Thyroid gland (tissue), 4 donors: ENCODE results near the gene RAD1. TPM values are rescaled to one million over a fixed set of nuclear protein-coding genes. Genes with fewer than 3 reads are reported as not detected.

Experiments
- DNase-seq, 2 donors: peaks; one replicate each; pipeline ENCODE4 v3.0.0-alpha.2; 2019
- H3K27ac ChIP-seq, 3 donors: fragments of 200-600 bp; sonication (generic); 1 replicate in 2 of 3; 2 replicates in 1 of 3; pipeline ENCODE4 v1.5.1; 2016 to 2019; ENCODE audit warnings: mild to moderate bottlenecking in 1 of 3, moderate library complexity in 1 of 3
- H3K27me3 ChIP-seq: fragments of 200-600 bp; sonication (generic); one replicate; pipeline ENCODE4 v1.5.1; 2019
- H3K36me3 ChIP-seq, 2 donors: fragments of 200-600 bp; sonication (generic); one replicate each; pipeline ENCODE4 v1.5.1; 2016 to 2019
- H3K4me1 ChIP-seq, 2 donors: fragments of 200-600 bp; sonication (generic); one replicate each; pipeline ENCODE4 v1.5.1; 2017 to 2019
- H3K4me3 ChIP-seq, 3 donors: fragments of 200-600 bp; sonication (generic); replicated peaks in 1 of 3; 1 replicate in 2 of 3; 2 replicates in 1 of 3; pipeline ENCODE4 v1.5.1; 2016; ENCODE audit warnings: mild to moderate bottlenecking in 1 of 3
- H3K9me3 ChIP-seq: fragments of 200-600 bp; sonication (generic); one replicate; pipeline ENCODE4 v1.5.1; 2017
- POLR2A ChIP-seq, 2 donors: fragments of 450-650 bp; IDR thresholded peaks; one replicate each; pipeline ENCODE4 v1.6.1; 2017; ENCODE audit warnings: antibody characterized with exemption in 2 of 2, mild to moderate bottlenecking in 2 of 2, moderate library complexity in 1 of 2
- WGBS, 2 donors: methylation state at CpG; one replicate each; pipeline ENCODE4 v1.1.5; 2017; 5-methylcytosine and 5-hydroxymethylcytosine counted together
- intact Hi-C: fragments of 100-400 bp; cut with DNase I; formaldehyde crosslinking; loops from one replicate; pipeline ENCODE4 v1.15.1; 2023
- total RNA-seq, 4 donors: library from RNA; depleted of rRNA; stranded (reverse); fragments of >200 nt; gene quantifications; one replicate each; pipeline ENCODE4 v1.2.3, GENCODE V29; 2016
- TF ChIP-seq, protein P1 (sequence below), 6 experiments: fragments of 200-600 bp in 3 of 6; fragments of 450-650 bp in 3 of 6; sonication (generic) in 3 of 6; IDR thresholded peaks; one replicate each; pipeline ENCODE4 v1.5.1; 2016 to 2019; ENCODE audit warnings: antibody characterized with exemption in 6 of 6, mild to moderate bottlenecking in 2 of 6, inconsistent platforms in 1 of 6, moderate library complexity in 1 of 6

The RAD1 gene
- total RNA-seq, 4 donors from 2014 or later, result 31.1 to 40.7 (median 37.5) TPM

DNA sequence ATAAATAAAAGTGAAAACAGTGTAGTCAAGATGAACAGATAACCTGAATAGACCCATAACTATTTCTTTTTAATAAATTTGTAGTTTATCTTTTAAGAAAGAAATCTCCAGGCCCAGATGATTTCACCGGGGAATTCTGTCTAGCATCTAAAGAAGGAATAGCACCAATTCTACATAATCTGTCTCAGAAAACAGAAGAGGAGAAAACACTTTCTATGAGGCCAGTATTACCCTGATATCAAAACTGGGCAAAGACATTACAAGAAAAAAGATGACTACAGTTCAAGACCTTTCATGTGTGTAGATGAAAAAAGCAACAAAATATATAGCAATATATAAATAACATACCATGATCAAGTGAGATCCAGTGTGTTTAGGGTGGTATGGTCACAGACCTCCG is 44.9 kb downstream of the RAD1 start:
- Histone ChIP-seq H3K4me1 (no peaks in the 10 kb centered on the region), H3K4me3 (no peak overlapping the region), H3K9me3 (no peaks in the 10 kb centered on the region), H3K36me3 (no peaks in the 10 kb centered on the region), H3K27ac (no peak overlapping the region), H3K27me3 (no peaks in the 10 kb centered on the region)
- intact Hi-C loops, result no loop called here
- WGBS, 2 donors, result 95% methylated on average over 2 of the region's 2 CpGs
- no peak for DNase-seq
- TF ChIP-seq, protein P1, sequence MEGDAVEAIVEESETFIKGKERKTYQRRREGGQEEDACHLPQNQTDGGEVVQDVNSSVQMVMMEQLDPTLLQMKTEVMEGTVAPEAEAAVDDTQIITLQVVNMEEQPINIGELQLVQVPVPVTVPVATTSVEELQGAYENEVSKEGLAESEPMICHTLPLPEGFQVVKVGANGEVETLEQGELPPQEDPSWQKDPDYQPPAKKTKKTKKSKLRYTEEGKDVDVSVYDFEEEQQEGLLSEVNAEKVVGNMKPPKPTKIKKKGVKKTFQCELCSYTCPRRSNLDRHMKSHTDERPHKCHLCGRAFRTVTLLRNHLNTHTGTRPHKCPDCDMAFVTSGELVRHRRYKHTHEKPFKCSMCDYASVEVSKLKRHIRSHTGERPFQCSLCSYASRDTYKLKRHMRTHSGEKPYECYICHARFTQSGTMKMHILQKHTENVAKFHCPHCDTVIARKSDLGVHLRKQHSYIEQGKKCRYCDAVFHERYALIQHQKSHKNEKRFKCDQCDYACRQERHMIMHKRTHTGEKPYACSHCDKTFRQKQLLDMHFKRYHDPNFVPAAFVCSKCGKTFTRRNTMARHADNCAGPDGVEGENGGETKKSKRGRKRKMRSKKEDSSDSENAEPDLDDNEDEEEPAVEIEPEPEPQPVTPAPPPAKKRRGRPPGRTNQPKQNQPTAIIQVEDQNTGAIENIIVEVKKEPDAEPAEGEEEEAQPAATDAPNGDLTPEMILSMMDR (IDR thresholded peaks at IDR 0.05), result no peak
- TF ChIP-seq POLR2A (IDR thresholded peaks at IDR 0.05), result no peak

- Histone ChIP-seq H3K9me3 (no peaks in the 10 kb centered on the region), H3K4me1 (no peaks in the 10 kb centered on the region), H3K27ac (no peak overlapping the region), H3K36me3 (no peaks in the 10 kb centered on the region), H3K27me3 (no peaks in the 10 kb centered on the region), H3K4me3 (no peak overlapping the region)
- intact Hi-C loops, result no loop called here
- DNase-seq, result no peak
- TF ChIP-seq, protein P1 (IDR thresholded peaks at IDR 0.05), result no peak
- no peak for TF ChIP-seq POLR2A (IDR thresholded peaks at IDR 0.05)
- 88 to 98% methylated on average over 1 of the region's 1 CpG for WGBS, 2 donors
Measured at GRCh38 chr5:34869256-34869655, 46.0 kb downstream of the RAD1 start.

DNA sequence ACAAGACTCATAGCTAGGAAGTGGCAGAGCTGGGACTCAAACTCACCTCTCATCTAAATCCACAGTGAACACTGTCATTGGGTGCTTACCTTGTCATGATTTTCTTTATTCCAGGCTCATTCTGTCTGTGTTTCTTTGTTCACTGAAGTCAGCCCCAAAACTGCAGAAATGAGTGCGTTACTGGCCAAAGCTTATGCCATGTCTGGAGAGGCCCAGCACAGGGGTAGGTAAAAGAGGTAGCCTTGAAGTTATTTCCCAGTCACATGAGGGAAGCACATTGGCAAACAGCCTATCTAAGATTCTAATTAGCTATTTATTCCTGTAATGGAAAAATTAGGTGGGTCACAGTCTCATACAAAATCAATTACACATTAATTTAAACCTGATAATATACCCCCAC is 46.5 kb downstream of the RAD1 start:
- TF ChIP-seq, protein P1 (IDR thresholded peaks at IDR 0.05), result no peak
- no peak for TF ChIP-seq POLR2A (IDR thresholded peaks at IDR 0.05)
- no peaks in the 10 kb centered on the region for H3K9me3 ChIP-seq
- 100% methylated on average over 1 of the region's 1 CpG for WGBS, 2 donors
- H3K4me3 ChIP-seq, result no peak overlapping the region
- H3K27me3 ChIP-seq, result no peaks in the 10 kb centered on the region
- no peaks in the 10 kb centered on the region for H3K36me3 ChIP-seq
- H3K4me1 ChIP-seq, result no peaks in the 10 kb centered on the region
- DNase-seq, result no peak
- intact Hi-C loops, result no loop called here
- no peak overlapping the region for H3K27ac ChIP-seq

DNA sequence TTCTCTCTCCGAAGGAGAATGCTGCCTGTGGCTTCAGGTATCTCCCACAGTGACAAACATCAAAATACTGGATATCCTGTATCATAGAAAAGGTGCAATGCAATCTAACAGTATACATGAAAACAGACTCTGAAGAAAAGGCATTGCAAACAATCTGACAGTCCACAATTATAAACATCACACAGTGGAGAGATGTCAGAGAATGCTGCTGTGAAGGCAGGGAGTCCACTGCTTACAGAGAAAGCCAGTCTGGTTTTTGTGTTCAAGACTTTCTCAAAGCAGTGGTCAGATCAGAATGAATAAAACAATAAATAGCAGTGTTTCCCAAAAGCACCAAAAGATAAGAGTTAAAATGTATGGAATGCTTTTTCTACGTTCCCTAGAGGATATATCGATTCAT is 47.6 kb downstream of the RAD1 start:
- intact Hi-C loops, result no loop called here
- TF ChIP-seq, protein P1 (IDR thresholded peaks at IDR 0.05), result no peak
- TF ChIP-seq POLR2A (IDR thresholded peaks at IDR 0.05), result no peak
- 88 to 95% methylated on average over 3 of the region's 3 CpGs for WGBS, 2 donors
- H3K27me3 ChIP-seq, result no peaks in the 10 kb centered on the region
- H3K4me1 ChIP-seq, result no peaks in the 10 kb centered on the region
- H3K9me3 ChIP-seq, result no peaks in the 10 kb centered on the region
- no peak for DNase-seq
- no peak overlapping the region for H3K4me3 ChIP-seq
- no peak overlapping the region for H3K27ac ChIP-seq
- no peaks in the 10 kb centered on the region for H3K36me3 ChIP-seq

DNA sequence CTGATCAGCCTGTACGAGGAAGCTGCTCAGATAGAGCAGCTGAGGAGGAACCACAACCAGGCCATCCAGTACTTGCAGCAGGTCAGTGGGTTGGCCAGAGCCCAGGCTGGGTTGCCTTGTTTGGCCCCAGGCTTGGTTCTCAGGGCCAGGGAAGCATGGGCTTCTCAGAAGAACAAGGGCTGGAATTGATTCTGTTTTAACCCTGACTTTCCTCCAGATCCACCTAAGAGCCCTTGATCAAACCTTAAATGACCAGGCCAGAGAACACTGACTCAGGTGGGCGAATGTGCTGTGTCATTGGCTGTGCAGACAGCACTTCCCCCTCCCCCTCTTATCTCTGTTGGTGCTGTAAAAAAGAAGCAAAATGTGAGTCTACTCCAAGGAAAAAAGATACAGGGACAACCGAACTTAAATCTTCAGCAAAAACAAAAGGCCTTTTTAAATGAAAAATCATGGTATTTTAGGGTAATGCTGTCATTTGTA is 48.3 kb downstream of the RAD1 start:
- Histone ChIP-seq H3K9me3 (no peaks in the 10 kb centered on the region), H3K27me3 (no peaks in the 10 kb centered on the region), H3K4me3 (no peak overlapping the region), H3K36me3 (no peaks in the 10 kb centered on the region), H3K27ac (no peak overlapping the region), H3K4me1 (no peaks in the 10 kb centered on the region)
- intact Hi-C loops, result no loop called here
- DNase-seq, result no peak
- TF ChIP-seq, protein P1 (IDR thresholded peaks at IDR 0.05), result no peak
- no peak for TF ChIP-seq POLR2A (IDR thresholded peaks at IDR 0.05)
- WGBS, 2 donors, result 83 to 87% methylated on average over 3 of the region's 3 CpGs
